ENCODE data around the gene PRKD3. TPM values are rescaled to one million over a fixed set of nuclear protein-coding genes. Genes with fewer than 3 reads are reported as not detected.

The PRKD3 gene
- 41.3 TPM for polyA plus RNA-seq (2013, experiment 1 of 2)
- 44.4 TPM for polyA plus RNA-seq (2013, experiment 2 of 2)

DNA sequence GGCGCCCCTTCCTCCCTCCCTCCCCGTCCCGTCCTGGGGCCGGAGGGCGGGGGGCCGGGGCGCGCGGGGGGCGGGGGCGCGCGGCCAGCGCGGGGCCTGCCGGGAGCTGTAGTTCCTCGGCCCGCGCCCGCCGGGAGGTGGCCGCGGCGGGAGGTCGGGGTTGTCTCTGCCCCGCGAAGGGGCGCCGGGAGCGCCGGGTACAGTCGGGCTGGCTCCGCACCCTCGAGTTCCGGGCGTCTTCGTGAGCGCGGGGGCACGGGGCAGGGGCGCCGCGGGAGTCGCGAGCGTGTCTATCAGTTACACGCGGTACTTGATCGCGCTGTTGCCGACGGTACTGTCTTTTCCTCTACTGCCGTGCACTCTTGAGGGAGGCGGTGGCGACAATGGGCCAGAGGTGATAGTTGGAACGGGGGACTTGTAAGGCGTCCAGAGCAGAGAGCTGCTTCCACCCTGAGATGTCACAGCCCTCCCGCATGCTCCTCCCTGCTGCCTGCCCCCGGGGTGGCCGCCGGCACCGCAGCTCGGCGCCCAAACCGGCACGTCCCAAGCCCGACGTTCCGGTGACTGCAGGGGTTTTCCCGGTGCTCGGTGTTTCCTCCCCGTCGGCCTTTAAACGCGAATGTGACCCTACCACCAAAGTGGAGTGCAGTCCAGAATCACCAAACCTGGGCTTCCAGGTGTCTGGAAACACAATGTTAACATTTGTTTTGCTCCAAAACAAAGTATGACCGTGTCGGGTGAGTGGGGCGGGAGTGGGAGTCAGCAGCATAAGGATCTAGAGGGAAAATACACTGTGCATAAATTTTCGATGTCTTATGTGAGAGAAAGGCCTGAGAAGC is at the start of gene PRKD3:
Gene PRKD3 (minus strand): TSS at position 48 of the 839 bp plus-strand sequence. CDS start 8,309 bp downstream, outside the sequence.
- Histone ChIP-seq H3K9me3 (ENCODE audit: insufficient read depth, low read depth, low read length) (no peaks in the 10 kb centered on the region), H3K4me3 (ENCODE audit: low read length) (peak within 1 kb of the TSS; percentile 88), H3K9ac (ENCODE audit: low read depth, low read length) (peak within 1 kb of the TSS; percentile 97), H3K27ac (ENCODE audit: low read depth, low read length) (peak within 1 kb of the TSS; percentile 90), H3K36me3 (ENCODE audit: insufficient read depth, low read length) (peaks cover 14% of the 10 kb centered on the region), H3K27me3 (ENCODE audit: insufficient read depth, low read length) (peaks cover 29% of the 10 kb centered on the region), H3K4me1 (ENCODE audit: insufficient read depth, low read length) (peaks cover 23% of the 10 kb centered on the region)
- 3% methylated on average over 79 of the region's 79 CpGs for WGBS

DNA sequence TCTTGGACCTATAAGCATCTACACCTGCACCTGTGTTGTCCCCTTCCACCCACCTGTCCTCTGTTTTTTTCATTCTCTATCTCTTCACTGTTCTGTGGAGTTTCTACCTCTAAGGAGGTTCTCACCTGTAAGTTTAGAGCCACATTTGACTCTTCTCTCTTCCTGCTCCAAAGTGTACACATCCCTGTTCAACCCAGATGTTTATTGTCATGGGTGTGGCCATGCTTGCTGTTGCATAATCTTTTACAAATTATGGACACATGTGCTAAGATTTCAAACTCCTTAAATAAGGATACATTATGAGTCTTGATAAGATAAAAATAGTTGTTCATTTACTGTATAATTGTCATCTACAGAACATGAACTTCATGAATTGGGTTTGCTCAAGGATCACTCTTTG is 47.4 kb upstream of the PRKD3 start:
- H3K36me3 ChIP-seq (ENCODE audit: insufficient read depth, low read length): no peaks in the 10 kb centered on the region
- H3K27ac ChIP-seq (ENCODE audit: low read depth, low read length): no peak overlapping the region
- H3K4me1 ChIP-seq (ENCODE audit: insufficient read depth, low read length): no peaks in the 10 kb centered on the region
- H3K27me3 ChIP-seq (ENCODE audit: insufficient read depth, low read length): no peaks in the 10 kb centered on the region
- H3K9me3 ChIP-seq (ENCODE audit: insufficient read depth, low read depth, low read length): no peaks in the 10 kb centered on the region
- no peak overlapping the region for H3K9ac ChIP-seq (ENCODE audit: low read depth, low read length)
- H3K4me3 ChIP-seq (ENCODE audit: low read length): no peak overlapping the region

DNA sequence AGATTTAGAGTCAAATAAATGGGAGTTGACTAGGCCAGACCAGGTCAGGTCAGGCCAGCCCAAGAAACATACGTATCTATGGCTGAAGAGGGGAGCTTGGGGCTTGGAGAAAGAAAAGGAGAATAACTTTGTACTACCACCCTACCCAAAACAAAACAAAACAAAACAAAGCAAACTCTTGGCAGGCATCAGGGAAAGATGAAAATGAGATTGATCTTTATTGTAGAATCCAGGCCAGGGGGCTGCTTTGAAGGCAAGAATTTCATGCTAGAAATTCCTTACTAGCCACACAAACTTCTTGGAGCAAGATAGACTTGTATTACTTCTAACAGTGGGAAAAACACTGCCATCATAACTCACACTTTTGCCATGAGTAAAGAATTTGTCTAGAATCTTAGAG is 46.0 kb upstream of the PRKD3 start:
- WGBS: 91% methylated on average over 1 of the region's 1 CpG
- no peaks in the 10 kb centered on the region for H3K27me3 ChIP-seq (ENCODE audit: insufficient read depth, low read length)

DNA sequence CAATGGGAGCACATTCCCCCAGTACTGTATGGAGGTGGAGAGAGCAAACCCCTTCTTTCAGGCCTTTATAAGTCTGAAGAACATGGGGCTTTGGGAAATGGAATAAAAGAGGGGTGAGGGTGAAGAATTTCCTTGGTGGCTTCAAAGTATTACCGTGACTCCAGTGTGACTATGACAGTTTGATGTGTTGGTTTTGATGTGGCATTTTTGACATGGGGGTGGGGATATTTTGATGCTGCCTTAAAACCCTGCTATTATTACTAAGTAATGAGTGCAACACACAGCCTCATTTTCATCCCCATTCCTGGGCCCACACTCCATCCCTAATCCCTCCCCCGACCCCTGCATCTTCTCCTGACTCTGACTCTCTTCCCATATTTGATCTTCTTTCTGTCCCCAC is 43.4 kb upstream of the PRKD3 start:
- H3K36me3 ChIP-seq (ENCODE audit: insufficient read depth, low read length): no peaks in the 10 kb centered on the region
- no peak overlapping the region for H3K4me3 ChIP-seq (ENCODE audit: low read length)
- H3K27ac ChIP-seq (ENCODE audit: low read depth, low read length): no peak overlapping the region
- no peaks in the 10 kb centered on the region for H3K4me1 ChIP-seq (ENCODE audit: insufficient read depth, low read length)
- no peak overlapping the region for H3K9ac ChIP-seq (ENCODE audit: low read depth, low read length)
- 94% methylated on average over 2 of the region's 2 CpGs for WGBS
- no peaks in the 10 kb centered on the region for H3K27me3 ChIP-seq (ENCODE audit: insufficient read depth, low read length)
- no peaks in the 10 kb centered on the region for H3K9me3 ChIP-seq (ENCODE audit: insufficient read depth, low read depth, low read length)

More for the DNA sequence above, 46.0 kb upstream of the PRKD3 start:
- H3K4me3 ChIP-seq (ENCODE audit: low read length): no peak overlapping the region
- H3K36me3 ChIP-seq (ENCODE audit: insufficient read depth, low read length): no peaks in the 10 kb centered on the region
- no peak overlapping the region for H3K27ac ChIP-seq (ENCODE audit: low read depth, low read length)
- H3K4me1 ChIP-seq (ENCODE audit: insufficient read depth, low read length): no peaks in the 10 kb centered on the region
- H3K9me3 ChIP-seq (ENCODE audit: insufficient read depth, low read depth, low read length): no peaks in the 10 kb centered on the region
- no peak overlapping the region for H3K9ac ChIP-seq (ENCODE audit: low read depth, low read length)

DNA sequence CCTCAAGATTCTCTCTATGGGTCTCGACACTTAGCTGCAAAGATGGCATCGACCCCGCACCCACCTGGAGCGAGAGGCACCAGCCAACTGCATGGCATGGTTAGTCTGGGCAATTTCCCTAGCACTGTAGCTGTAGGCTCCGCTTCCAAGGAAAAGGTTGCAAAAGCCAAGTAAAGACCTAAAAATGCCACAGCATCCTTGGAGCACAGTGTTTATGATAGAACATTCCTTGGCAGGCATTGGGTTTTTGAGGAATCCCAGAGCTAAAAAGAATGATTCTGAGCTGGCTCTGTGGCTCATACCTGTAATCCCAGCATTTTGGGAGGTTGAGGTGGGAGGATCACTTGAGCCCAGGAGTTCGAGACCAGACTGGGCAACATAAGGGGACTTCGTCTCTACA is 42.7 kb upstream of the PRKD3 start:
- no peaks in the 10 kb centered on the region for H3K4me1 ChIP-seq (ENCODE audit: insufficient read depth, low read length)
- 96% methylated on average over 6 of the region's 7 CpGs for WGBS
- no peaks in the 10 kb centered on the region for H3K36me3 ChIP-seq (ENCODE audit: insufficient read depth, low read length)
- no peaks in the 10 kb centered on the region for H3K9me3 ChIP-seq (ENCODE audit: insufficient read depth, low read depth, low read length)
- no peaks in the 10 kb centered on the region for H3K27me3 ChIP-seq (ENCODE audit: insufficient read depth, low read length)
- H3K9ac ChIP-seq (ENCODE audit: low read depth, low read length): no peak overlapping the region
- no peak overlapping the region for H3K4me3 ChIP-seq (ENCODE audit: low read length)
- no peak overlapping the region for H3K27ac ChIP-seq (ENCODE audit: low read depth, low read length)

DNA sequence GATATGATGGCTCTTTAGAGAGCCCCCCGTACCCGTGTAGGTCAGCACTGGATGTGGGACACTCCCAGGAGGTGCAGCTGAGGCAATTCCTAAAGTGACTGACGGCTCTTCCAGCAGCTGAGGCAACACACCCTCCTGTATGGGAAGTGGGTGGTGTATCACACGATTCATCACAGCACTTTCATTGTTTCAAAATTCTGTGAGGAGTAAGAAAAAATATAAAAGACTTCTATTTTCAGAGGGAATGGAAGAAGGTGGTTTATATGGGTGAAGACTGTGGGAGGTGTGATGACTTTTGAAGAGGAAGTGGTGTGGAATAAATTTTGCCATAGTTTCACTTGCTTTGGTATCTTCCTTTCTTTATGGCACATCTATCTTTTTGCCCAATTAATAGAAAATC is 42.1 kb upstream of the PRKD3 start:
- H3K27me3 ChIP-seq (ENCODE audit: insufficient read depth, low read length): no peaks in the 10 kb centered on the region
- WGBS: 87% methylated on average over 4 of the region's 4 CpGs

DNA sequence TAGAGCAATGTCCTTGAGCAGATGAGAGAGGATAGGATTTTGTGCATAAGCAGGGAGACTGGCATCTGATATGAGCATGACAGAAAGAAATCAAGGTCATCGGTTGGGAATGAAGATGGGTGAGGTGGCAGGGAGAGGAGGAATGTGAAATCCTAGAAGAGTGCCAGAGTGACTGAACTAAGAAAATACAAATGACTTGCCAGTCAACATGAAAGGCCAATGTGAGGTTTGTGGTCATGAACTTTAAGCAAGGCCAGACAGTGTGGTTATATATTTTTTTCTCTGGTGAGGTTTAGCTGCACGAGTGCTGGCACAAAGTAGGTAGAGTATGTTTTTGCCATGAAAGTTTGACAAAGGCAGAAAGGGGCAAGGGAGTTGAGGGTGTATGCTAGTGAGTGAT is 41.0 kb upstream of the PRKD3 start:
- Histone ChIP-seq H3K36me3 (ENCODE audit: insufficient read depth, low read length) (no peaks in the 10 kb centered on the region), H3K9me3 (ENCODE audit: insufficient read depth, low read depth, low read length) (no peaks in the 10 kb centered on the region), H3K9ac (ENCODE audit: low read depth, low read length) (no peak overlapping the region), H3K4me3 (ENCODE audit: low read length) (no peak overlapping the region), H3K27ac (ENCODE audit: low read depth, low read length) (no peak overlapping the region), H3K27me3 (ENCODE audit: insufficient read depth, low read length) (no peaks in the 10 kb centered on the region), H3K4me1 (ENCODE audit: insufficient read depth, low read length) (no peaks in the 10 kb centered on the region)
- WGBS: 92% methylated on average over 2 of the region's 2 CpGs

More for the DNA sequence above, 42.1 kb upstream of the PRKD3 start:
- Histone ChIP-seq H3K27ac (ENCODE audit: low read depth, low read length) (no peak overlapping the region), H3K4me3 (ENCODE audit: low read length) (no peak overlapping the region), H3K9ac (ENCODE audit: low read depth, low read length) (no peak overlapping the region), H3K9me3 (ENCODE audit: insufficient read depth, low read depth, low read length) (no peaks in the 10 kb centered on the region), H3K36me3 (ENCODE audit: insufficient read depth, low read length) (no peaks in the 10 kb centered on the region), H3K4me1 (ENCODE audit: insufficient read depth, low read length) (no peaks in the 10 kb centered on the region)

DNA sequence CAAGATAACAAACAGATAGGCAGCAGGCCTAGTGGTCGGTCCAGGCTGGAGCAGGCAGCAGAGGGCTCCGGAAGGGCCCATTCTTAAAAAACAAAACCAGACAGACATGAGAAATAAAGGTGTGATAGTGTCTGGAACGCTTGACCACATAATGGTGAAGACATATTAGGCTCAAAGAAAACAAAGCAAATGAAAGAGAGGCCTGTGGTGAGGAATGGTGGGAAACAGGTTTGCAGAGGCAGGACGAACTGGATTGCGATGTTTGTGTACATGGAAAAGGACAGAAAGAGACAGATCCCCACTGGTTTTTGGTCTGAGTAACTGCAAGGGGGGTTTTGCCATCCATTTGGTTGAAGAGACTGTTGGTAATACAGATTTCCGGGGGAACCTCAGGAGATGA is 39.7 kb upstream of the PRKD3 start:
- Histone ChIP-seq H3K27me3 (ENCODE audit: insufficient read depth, low read length) (no peaks in the 10 kb centered on the region), H3K4me3 (ENCODE audit: low read length) (no peak overlapping the region), H3K9ac (ENCODE audit: low read depth, low read length) (no peak overlapping the region), H3K9me3 (ENCODE audit: insufficient read depth, low read depth, low read length) (no peaks in the 10 kb centered on the region), H3K4me1 (ENCODE audit: insufficient read depth, low read length) (no peaks in the 10 kb centered on the region), H3K27ac (ENCODE audit: low read depth, low read length) (no peak overlapping the region), H3K36me3 (ENCODE audit: insufficient read depth, low read length) (no peaks in the 10 kb centered on the region)
- 95% methylated on average over 6 of the region's 6 CpGs for WGBS

DNA sequence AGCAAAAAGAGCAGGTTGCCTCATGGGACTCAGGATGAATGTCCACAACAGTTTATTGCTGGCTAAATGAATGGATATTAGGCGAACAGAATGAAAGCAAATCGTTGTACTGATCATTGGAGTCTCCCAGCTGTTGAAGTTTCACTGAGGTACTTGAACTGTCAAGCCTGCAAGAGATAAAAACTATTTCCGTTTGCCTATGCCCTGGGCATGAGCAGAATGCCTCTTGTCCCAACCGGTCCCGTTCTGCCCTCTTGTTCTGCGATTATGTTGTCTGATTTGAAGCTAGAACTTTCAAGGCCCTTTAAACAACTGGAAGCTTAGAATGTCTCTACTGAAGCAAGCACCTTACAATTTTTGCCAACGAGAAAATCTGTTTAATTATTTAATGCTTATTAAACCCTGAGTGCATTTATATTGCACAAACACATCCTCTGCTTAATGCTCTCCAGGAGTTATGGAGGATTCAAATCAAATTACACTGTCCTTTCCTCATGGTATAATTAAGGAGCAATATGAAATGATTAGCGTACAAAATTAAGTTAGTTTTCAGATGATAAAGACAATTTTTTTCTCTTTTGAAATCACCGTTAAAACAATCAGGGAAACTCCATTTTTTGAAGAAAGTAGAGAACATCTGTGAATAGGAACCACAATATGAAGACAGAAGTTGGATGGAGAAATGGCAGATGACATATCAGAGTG is 37.5 kb upstream of the PRKD3 start:
- WGBS: 91% methylated on average over 7 of the region's 9 CpGs
- no peak overlapping the region for H3K4me3 ChIP-seq (ENCODE audit: low read length)
- H3K4me1 ChIP-seq (ENCODE audit: insufficient read depth, low read length): 0 out of 2 replicates have a peak, but pooled peaks cover 5% of the 10 kb centered on the region
- no peaks in the 10 kb centered on the region for H3K36me3 ChIP-seq (ENCODE audit: insufficient read depth, low read length)
- H3K27ac ChIP-seq (ENCODE audit: low read depth, low read length): no peak overlapping the region
- H3K27me3 ChIP-seq (ENCODE audit: insufficient read depth, low read length): no peaks in the 10 kb centered on the region
- no peak overlapping the region for H3K9ac ChIP-seq (ENCODE audit: low read depth, low read length)
- H3K9me3 ChIP-seq (ENCODE audit: insufficient read depth, low read depth, low read length): no peaks in the 10 kb centered on the region

DNA sequence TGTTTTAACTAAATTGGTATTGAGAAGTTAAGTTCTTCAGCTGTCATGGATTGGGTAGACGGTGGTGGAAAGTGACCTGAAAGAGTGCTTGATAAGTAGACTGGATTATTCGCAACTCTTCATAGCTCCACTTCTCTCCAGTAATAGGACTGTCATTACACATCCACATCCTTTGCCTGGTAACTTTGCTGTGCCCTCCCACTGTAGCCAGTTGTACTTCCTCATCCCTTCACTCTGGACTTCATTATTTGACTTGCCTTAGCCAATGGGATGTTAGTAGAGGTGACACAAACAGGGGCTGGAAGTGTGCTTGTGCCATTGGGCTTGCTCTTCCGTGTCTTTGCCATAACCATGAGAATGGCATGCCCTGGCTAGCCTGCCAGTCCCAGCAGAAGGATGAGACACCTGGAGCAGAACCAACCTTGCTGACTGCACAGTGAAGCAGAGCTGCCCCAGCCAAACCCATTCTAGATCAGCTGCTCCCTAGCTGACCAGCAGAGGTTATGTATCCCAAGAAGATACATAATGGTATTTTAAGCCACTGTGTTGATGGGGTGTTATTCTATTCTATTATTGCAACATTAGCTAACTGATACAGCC is 36.7 kb upstream of the PRKD3 start:
- WGBS: 97% methylated on average over 3 of the region's 3 CpGs
- H3K27ac ChIP-seq (ENCODE audit: low read depth, low read length): no peak overlapping the region
- no peak overlapping the region for H3K9ac ChIP-seq (ENCODE audit: low read depth, low read length)
- H3K36me3 ChIP-seq (ENCODE audit: insufficient read depth, low read length): no peaks in the 10 kb centered on the region
- H3K27me3 ChIP-seq (ENCODE audit: insufficient read depth, low read length): no peaks in the 10 kb centered on the region
- H3K9me3 ChIP-seq (ENCODE audit: insufficient read depth, low read depth, low read length): no peaks in the 10 kb centered on the region
- no peak overlapping the region for H3K4me3 ChIP-seq (ENCODE audit: low read length)
- 0 out of 2 replicates have a peak, but pooled peaks cover 5% of the 10 kb centered on the region for H3K4me1 ChIP-seq (ENCODE audit: insufficient read depth, low read length)

DNA sequence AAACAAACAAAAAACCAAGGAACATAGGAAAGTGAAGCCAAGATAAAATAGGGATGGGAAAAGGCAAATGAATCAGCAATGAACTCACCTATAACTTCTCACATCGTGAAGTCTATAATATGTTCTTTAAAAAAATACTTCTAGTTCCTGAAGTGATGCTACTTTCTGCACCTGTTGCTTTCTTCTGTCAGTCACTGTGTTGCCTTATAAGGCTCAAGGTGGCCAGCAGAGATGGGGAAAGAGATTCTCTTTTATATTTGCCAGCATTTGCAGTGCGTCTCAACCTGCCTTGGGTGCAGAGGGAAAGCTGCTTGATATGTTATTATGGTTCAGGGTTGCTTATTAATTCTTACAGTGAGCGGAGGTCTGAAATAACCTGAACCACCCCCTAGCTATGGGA is 33.8 kb upstream of the PRKD3 start:
- no peaks in the 10 kb centered on the region for H3K27me3 ChIP-seq (ENCODE audit: insufficient read depth, low read length)
- no peaks in the 10 kb centered on the region for H3K9me3 ChIP-seq (ENCODE audit: insufficient read depth, low read depth, low read length)
- H3K4me3 ChIP-seq (ENCODE audit: low read length): no peak overlapping the region
- no peak overlapping the region for H3K27ac ChIP-seq (ENCODE audit: low read depth, low read length)
- no peaks in the 10 kb centered on the region for H3K36me3 ChIP-seq (ENCODE audit: insufficient read depth, low read length)
- WGBS: 91% methylated on average over 3 of the region's 3 CpGs
- 0 out of 2 replicates have a peak, but pooled peaks cover 5% of the 10 kb centered on the region for H3K4me1 ChIP-seq (ENCODE audit: insufficient read depth, low read length)
- no peak overlapping the region for H3K9ac ChIP-seq (ENCODE audit: low read depth, low read length)
